HL-60 (cell line): Measurements from ENCODE around the gene NT5E.

ENCODE experiments used
- DNase-seq, 2 experiments: peaks; one replicate each; pipeline ENCODE4 v3.0.0-alpha.2; 2010 to 2020; ENCODE audit warnings: low read depth in 1 of 2, low spot score in 1 of 2
- H3K27ac ChIP-seq: fragments of 250-450 bp; sonication (Bioruptor Pico); replicated peaks from 2 replicates; pipeline ENCODE4 v1.5.1; 2020; ENCODE audit warnings: mild to moderate bottlenecking, moderate library complexity
- H3K27me3 ChIP-seq: fragments of 250-450 bp; sonication (Bioruptor Pico); 2 replicates; pipeline ENCODE4 v1.5.1; 2021; ENCODE audit warnings: mild to moderate bottlenecking, moderate library complexity; ENCODE audit not compliant: insufficient read depth, poor library complexity, severe bottlenecking
- H3K4me3 ChIP-seq: replicated peaks from 2 replicates; pipeline ENCODE4 v1.5.1; 2011; ENCODE audit warnings: mild to moderate bottlenecking, control low read depth, low read length; ENCODE audit not compliant: insufficient read depth
- GABPA ChIP-seq: IDR thresholded peaks from 2 replicates; pipeline ENCODE4 v1.6.1; 2012; ENCODE audit warnings: low read depth
- POLR2AphosphoS5 ChIP-seq: IDR thresholded peaks from 2 replicates; pipeline ENCODE4 v1.6.1; 2012; ENCODE audit warnings: low read depth
- SPI1 ChIP-seq: IDR thresholded peaks from 2 replicates; pipeline ENCODE4 v1.6.1; 2012; ENCODE audit warnings: low read depth, mild to moderate bottlenecking, borderline replicate concordance
- TF ChIP-seq, protein P1 (sequence below): IDR thresholded peaks from one replicate; pipeline ENCODE4 v1.5.1; 2011; ENCODE audit warnings: low read length, control low read depth, inconsistent platforms; ENCODE audit not compliant: insufficient read depth
- TF ChIP-seq, protein P2 (sequence below): IDR thresholded peaks from 2 replicates; pipeline ENCODE4 v1.6.1; 2012; ENCODE audit warnings: low read depth; ENCODE audit not compliant: insufficient replicate concordance

NT5E gene

DNA sequence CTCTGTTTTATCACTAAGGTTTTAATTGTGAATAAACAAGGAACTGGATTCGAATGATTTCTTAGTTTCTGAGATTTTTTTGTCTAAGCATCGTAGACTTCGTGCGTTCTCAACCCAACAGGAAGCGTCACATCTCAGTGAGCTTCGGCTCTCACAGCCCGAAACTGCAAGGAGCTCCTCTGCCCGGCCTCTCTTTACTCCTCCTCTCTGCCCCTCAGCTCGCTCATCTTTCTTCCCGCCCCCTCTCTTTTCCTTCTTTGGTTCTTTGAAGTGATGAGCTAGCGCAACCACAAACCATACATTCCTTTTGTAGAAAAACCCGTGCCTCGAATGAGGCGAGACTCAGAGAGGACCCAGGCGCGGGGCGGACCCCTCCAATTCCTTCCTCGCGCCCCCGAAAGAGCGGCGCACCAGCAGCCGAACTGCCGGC, 480 bp upstream of the NT5E start:
- no peak for TF ChIP-seq SPI1
- Histone ChIP-seq H3K27me3 (peaks cover 55% of the 10 kb centered on the region), H3K27ac (no peak overlapping the region), H3K4me3 (peak overlapping the region; percentile 58)
- DNase-seq, result no peak

DNA sequence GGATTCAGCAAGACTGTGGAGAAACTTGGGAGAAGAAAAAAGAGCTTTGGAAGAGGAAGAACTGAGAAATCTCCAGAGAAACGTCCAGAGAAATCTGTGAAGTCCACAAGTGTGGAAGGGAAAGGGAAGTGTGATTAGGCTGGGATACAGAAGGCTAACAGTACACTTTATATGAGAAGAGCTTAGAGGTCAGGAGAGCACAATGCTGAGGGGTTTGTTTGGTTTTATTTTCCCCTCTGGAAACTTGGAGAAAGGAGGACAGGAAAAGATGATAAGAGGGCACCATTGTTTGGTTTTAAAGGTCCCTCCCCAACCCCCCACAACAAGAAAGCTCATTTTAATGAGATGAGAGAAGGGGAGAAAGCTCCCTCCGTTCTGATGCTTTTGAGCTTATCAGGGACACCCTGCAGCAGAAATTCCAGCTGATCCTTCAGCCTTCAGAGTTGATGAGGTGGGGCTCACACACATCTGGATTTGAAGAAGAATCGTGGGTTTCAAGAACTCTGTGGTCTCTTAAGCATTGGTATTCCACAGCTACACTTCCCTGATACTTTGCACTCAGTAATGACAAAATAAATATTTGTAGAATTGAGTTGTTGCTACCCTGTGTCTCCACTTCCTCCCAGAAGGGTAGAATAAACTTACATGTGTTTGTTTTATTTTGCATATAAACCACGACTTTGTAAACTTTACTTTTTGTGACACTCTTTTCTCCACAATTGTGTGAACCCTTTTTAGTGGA, 1.9 kb downstream of the NT5E start:
- Histone ChIP-seq H3K27ac (no peak overlapping the region), H3K4me3 (no peak overlapping the region), H3K27me3 (peaks cover 55% of the 10 kb centered on the region)
- DNase-seq, result no peak
- TF ChIP-seq, protein P1, sequence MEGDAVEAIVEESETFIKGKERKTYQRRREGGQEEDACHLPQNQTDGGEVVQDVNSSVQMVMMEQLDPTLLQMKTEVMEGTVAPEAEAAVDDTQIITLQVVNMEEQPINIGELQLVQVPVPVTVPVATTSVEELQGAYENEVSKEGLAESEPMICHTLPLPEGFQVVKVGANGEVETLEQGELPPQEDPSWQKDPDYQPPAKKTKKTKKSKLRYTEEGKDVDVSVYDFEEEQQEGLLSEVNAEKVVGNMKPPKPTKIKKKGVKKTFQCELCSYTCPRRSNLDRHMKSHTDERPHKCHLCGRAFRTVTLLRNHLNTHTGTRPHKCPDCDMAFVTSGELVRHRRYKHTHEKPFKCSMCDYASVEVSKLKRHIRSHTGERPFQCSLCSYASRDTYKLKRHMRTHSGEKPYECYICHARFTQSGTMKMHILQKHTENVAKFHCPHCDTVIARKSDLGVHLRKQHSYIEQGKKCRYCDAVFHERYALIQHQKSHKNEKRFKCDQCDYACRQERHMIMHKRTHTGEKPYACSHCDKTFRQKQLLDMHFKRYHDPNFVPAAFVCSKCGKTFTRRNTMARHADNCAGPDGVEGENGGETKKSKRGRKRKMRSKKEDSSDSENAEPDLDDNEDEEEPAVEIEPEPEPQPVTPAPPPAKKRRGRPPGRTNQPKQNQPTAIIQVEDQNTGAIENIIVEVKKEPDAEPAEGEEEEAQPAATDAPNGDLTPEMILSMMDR, result no peak
- TF ChIP-seq POLR2AphosphoS5, result no peak

DNA sequence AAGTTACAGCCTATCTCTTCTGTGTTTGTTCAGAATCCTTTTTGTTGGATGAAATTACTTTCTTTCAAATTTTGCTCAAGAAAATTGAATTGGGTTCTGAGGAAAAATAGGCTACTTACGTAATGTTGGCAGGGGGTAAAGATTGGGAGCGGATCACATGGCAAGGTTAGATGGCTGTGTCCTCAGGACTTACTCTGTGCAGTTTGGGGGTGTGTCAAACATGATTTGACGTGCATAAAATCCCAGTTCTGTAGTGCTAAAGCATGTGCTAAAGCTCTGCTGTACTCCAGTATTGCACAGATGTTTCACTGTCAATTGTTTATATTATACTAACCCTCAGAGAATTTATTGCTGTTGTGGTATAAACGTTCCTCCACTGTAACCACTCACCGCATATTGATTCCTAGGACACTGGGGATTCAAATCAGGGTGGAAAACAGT, 2.6 kb downstream of the NT5E start:
- DNase-seq, result no peak
- TF ChIP-seq, protein P2, sequence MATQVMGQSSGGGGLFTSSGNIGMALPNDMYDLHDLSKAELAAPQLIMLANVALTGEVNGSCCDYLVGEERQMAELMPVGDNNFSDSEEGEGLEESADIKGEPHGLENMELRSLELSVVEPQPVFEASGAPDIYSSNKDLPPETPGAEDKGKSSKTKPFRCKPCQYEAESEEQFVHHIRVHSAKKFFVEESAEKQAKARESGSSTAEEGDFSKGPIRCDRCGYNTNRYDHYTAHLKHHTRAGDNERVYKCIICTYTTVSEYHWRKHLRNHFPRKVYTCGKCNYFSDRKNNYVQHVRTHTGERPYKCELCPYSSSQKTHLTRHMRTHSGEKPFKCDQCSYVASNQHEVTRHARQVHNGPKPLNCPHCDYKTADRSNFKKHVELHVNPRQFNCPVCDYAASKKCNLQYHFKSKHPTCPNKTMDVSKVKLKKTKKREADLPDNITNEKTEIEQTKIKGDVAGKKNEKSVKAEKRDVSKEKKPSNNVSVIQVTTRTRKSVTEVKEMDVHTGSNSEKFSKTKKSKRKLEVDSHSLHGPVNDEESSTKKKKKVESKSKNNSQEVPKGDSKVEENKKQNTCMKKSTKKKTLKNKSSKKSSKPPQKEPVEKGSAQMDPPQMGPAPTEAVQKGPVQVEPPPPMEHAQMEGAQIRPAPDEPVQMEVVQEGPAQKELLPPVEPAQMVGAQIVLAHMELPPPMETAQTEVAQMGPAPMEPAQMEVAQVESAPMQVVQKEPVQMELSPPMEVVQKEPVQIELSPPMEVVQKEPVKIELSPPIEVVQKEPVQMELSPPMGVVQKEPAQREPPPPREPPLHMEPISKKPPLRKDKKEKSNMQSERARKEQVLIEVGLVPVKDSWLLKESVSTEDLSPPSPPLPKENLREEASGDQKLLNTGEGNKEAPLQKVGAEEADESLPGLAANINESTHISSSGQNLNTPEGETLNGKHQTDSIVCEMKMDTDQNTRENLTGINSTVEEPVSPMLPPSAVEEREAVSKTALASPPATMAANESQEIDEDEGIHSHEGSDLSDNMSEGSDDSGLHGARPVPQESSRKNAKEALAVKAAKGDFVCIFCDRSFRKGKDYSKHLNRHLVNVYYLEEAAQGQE, result no peak
- TF ChIP-seq SPI1 (no peak), GABPA (no peak), POLR2AphosphoS5 (no peak)
- TF ChIP-seq, protein P1, result no peak
- no peak overlapping the region for H3K27ac ChIP-seq
- H3K27me3 ChIP-seq, result peaks cover 55% of the 10 kb centered on the region
- no peak overlapping the region for H3K4me3 ChIP-seq

DNA sequence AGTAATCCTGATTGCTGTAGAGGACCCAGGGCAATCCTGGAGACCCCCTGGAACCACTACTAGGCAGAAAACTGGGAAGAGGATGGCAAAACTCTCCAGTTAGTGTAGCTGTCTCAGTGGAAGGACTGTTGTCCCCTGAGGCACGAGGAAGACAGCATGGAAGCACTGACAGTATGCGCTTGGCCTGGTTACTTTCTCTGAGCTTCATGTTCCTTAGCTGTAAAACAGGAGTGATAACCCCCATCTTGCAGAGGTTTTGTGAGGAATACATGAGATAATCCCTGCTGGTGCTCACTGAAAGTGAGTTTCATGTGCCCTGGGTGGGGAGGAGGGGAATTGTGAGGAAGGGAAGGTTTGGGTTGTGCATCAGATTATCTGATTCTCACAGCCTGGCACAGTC, 3.2 kb downstream of the NT5E start:
- DNase-seq, result no peak
- Histone ChIP-seq H3K27me3 (peaks cover 53% of the 10 kb centered on the region), H3K4me3 (no peak overlapping the region), H3K27ac (no peak overlapping the region)
- TF ChIP-seq SPI1 (no peak), GABPA (no peak), POLR2AphosphoS5 (no peak)
- TF ChIP-seq, protein P2, result no peak
- TF ChIP-seq, protein P1, result no peak
